Panc1 (cell line): ENCODE results near the gene PRAMEF5. TPM values are rescaled to one million over a fixed set of nuclear protein-coding genes. Genes with fewer than 3 reads are reported as not detected.
"Not testable (repeated sequence)": the region's sequence is repeated elsewhere in the genome, so short reads cannot be mapped to it uniquely, and the experiment has no call there.

Experiments used
- ATAC-seq: fragments of 200-7000 bp; cut with Tn5 transposase; 2 replicates; pipeline ENCODE4 v1.9.1; 2020; ENCODE audit warnings: mild to moderate bottlenecking, moderate library complexity
- BruUV-seq: library from RNA; stranded (reverse); fragments of 400-500 nt; replicated peaks from 2 replicates; lab custom pipeline; 2021; lab: Mats Ljungman, UMichigan
- CTCF ChIA-PET: fragments of 300-600 bp; sonication (Branson Sonifier 250); formaldehyde crosslinking; loops from one replicate; lab custom pipeline; 2022; ENCODE audit warnings: antibody characterized with exemption; lab: Charles Lee
- POLR2A ChIA-PET: fragments of 300-600 bp; sonication (Branson Sonifier 250); formaldehyde crosslinking; loops from one replicate; lab custom pipeline; 2022; ENCODE audit warnings: antibody characterized with exemption; lab: Charles Lee
- DNase-seq: peaks from one replicate; pipeline ENCODE4 v3.0.0-alpha.2; 2010; ENCODE audit warnings: low read depth, low spot score
- H3K27ac ChIP-seq: 2 replicates; pipeline ENCODE4 v1.5.1; 2011; ENCODE audit warnings: mild to moderate bottlenecking, low read length, inconsistent platforms
- H3K27me3 ChIP-seq: fragments of 200-500 bp; sonication (Bioruptor generic); 2 replicates; pipeline ENCODE4 v1.6.0; 2014; ENCODE audit warnings: low read length, inconsistent platforms; ENCODE audit not compliant: control insufficient read depth, insufficient read depth
- H3K36me3 ChIP-seq: fragments of 200-500 bp; sonication (Bioruptor generic); 2 replicates; pipeline ENCODE4 v1.5.1; 2014; ENCODE audit warnings: inconsistent platforms, mild to moderate bottlenecking, low read length, moderate library complexity; ENCODE audit not compliant: control insufficient read depth, insufficient read depth
- H3K4me1 ChIP-seq: 2 replicates; pipeline ENCODE4 v1.5.1; 2011; ENCODE audit warnings: inconsistent platforms, mild to moderate bottlenecking, low read length, moderate library complexity; ENCODE audit not compliant: control insufficient read depth, insufficient read depth
- H3K4me3 ChIP-seq, 2 experiments: 2 replicates each; pipeline ENCODE4 v1.5.1; 2011 to 2012; ENCODE audit warnings: low read depth in 2 of 2, low read length in 2 of 2, mild to moderate bottlenecking in 2 of 2, inconsistent platforms in 1 of 2, moderate library complexity in 1 of 2
- H3K9me3 ChIP-seq: fragments of 200-500 bp; sonication (Bioruptor generic); 2 replicates; pipeline ENCODE4 v1.5.1; 2014; ENCODE audit warnings: low read depth, mild to moderate bottlenecking, inconsistent platforms, low read length, moderate library complexity; ENCODE audit not compliant: control insufficient read depth, insufficient read depth
- POLR2AphosphoS5 ChIP-seq: IDR thresholded peaks from 2 replicates; pipeline ENCODE4 v1.6.1; 2012; ENCODE audit warnings: mild to moderate bottlenecking, low read depth, low read length, moderate library complexity
- in situ Hi-C: cut with HindIII; loops from 2 replicates; pipeline ENCODE4 v1.10.0; 2016; ENCODE audit warnings: low sequenced_read_pairs, low pct_unique_long_range_greater_than_20kb
- intact Hi-C: fragments of 100-400 bp; cut with micrococcal nuclease; formaldehyde crosslinking; loops from one replicate; pipeline ENCODE4 v1.10.0; 2022; ENCODE audit not compliant: unreplicated experiment
- total RNA-seq: library from RNA; stranded (reverse); gene quantifications from one replicate; pipeline ENCODE4 v1.2.1, GENCODE V29; 2021; ENCODE audit not compliant: unreplicated experiment
- TF ChIP-seq, protein P1 (sequence below): fragments of 450-650 bp; IDR thresholded peaks from 2 replicates; pipeline ENCODE4 v1.5.1; 2017; ENCODE audit warnings: mild to moderate bottlenecking

The PRAMEF5 gene
- total RNA-seq, 1 experiment from 2014 or later = not detected

- no peaks in the 10 kb centered on the region for H3K4me1 ChIP-seq
- no peak overlapping the region for H3K27ac ChIP-seq
- BruUV-seq = no TSS peak
- CTCF ChIA-PET = interaction anchor here (0.7 kb wide), 1 partner anchor 581 kb away, joined by 4 read pairs; no protein-coding TSS in a partner anchor
- H3K4me3 ChIP-seq = no peak overlapping the region
- in situ Hi-C loops (no loop called here), intact Hi-C loops (no loop called here)
- H3K9me3 ChIP-seq = no peaks in the 10 kb centered on the region
- H3K27me3 ChIP-seq = 0 out of 2 replicates have a peak, but pooled peaks cover 3% of the 10 kb centered on the region
- POLR2A ChIA-PET = no interaction called here
- no peaks in the 10 kb centered on the region for H3K36me3 ChIP-seq
- TF ChIP-seq, protein P1, sequence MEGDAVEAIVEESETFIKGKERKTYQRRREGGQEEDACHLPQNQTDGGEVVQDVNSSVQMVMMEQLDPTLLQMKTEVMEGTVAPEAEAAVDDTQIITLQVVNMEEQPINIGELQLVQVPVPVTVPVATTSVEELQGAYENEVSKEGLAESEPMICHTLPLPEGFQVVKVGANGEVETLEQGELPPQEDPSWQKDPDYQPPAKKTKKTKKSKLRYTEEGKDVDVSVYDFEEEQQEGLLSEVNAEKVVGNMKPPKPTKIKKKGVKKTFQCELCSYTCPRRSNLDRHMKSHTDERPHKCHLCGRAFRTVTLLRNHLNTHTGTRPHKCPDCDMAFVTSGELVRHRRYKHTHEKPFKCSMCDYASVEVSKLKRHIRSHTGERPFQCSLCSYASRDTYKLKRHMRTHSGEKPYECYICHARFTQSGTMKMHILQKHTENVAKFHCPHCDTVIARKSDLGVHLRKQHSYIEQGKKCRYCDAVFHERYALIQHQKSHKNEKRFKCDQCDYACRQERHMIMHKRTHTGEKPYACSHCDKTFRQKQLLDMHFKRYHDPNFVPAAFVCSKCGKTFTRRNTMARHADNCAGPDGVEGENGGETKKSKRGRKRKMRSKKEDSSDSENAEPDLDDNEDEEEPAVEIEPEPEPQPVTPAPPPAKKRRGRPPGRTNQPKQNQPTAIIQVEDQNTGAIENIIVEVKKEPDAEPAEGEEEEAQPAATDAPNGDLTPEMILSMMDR = peak; percentile 70
- TF ChIP-seq POLR2AphosphoS5 = no peak
- ATAC-seq (0 out of 2 replicates have a peak, but pooled peaks have one; percentile 62), DNase-seq (peak; percentile 35)
These were observed 25.6 kb upstream of the PRAMEF5 start for GRCh38 chr1:13228343-13228781.

DNA sequence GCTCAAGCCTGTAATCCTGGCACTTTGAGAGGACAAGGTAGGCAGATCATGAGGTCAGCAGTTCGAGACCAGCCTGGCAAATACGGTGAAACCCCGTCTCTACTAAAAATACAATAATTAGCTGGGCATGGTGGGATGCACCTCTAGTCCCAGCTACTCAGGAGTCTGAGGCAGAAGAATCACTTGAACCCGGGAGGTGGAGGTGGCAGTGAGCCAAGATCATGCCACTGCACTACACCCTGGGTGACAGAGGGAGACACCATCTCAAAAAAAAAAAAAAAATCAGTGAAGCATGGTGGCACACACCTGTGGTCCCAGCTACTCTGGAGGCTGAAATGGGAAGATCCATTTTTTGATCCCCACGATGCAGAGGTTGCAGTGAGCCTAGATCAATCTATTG is 23.9 kb upstream of the PRAMEF5 start:
- BruUV-seq, in situ Hi-C loops, H3K9me3 ChIP-seq, DNase-seq, H3K4me3 ChIP-seq, H3K27me3 ChIP-seq, intact Hi-C loops, POLR2A ChIA-PET, H3K27ac ChIP-seq, CTCF ChIA-PET, ATAC-seq, H3K4me1 ChIP-seq, H3K36me3 ChIP-seq: not testable (repeated sequence)

- H3K36me3 ChIP-seq, in situ Hi-C loops, DNase-seq, ATAC-seq, BruUV-seq, H3K27ac ChIP-seq, intact Hi-C loops, H3K9me3 ChIP-seq, H3K4me3 ChIP-seq, CTCF ChIA-PET, H3K27me3 ChIP-seq, POLR2A ChIA-PET, H3K4me1 ChIP-seq: not testable (repeated sequence)
These were observed 23.4 kb upstream of the PRAMEF5 start for GRCh38 chr1:13230601-13231000.

DNA sequence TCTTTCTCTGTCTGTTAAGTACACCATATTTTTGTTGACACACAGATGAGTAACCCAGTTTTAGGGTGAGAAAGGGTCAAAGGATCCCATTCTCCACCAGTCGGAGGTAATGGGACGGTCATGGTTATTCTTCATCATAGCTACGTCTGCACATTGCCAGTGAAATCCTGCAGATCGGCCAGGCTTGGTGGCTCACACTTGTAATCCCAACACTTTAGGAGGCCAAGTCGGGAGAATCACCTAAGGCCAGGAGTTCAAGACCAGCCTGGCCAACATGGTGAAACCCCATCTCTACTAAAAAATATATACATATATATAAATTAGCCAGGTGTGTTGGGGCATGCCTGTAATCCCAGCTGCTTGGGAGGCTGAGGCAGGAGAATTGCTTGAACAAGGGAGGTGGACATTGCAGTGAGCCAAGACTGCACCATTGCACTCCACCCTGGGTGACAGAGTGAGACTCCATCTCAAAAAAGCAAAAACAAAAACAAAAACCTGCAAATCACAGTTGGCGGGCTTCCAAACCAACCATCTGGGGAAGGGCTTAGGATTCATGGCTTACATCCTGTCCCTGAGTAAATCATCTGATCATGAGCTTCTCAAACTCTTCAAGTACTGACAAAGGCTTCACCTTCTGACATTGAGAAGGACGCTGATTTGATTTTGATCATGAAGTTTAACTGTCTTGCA is 22.8 kb upstream of the PRAMEF5 start:
- POLR2A ChIA-PET, H3K4me1 ChIP-seq, intact Hi-C loops, in situ Hi-C loops, H3K4me3 ChIP-seq, CTCF ChIA-PET, H3K27ac ChIP-seq, H3K36me3 ChIP-seq, H3K27me3 ChIP-seq, BruUV-seq, H3K9me3 ChIP-seq, DNase-seq, ATAC-seq: not testable (repeated sequence)

- H3K36me3 ChIP-seq, H3K4me3 ChIP-seq, CTCF ChIA-PET, H3K27ac ChIP-seq, POLR2A ChIA-PET, BruUV-seq, H3K4me1 ChIP-seq, ATAC-seq, DNase-seq, intact Hi-C loops, H3K9me3 ChIP-seq, H3K27me3 ChIP-seq, in situ Hi-C loops: not testable (repeated sequence)
These were observed 21.9 kb upstream of the PRAMEF5 start for GRCh38 chr1:13232056-13232455.

DNA sequence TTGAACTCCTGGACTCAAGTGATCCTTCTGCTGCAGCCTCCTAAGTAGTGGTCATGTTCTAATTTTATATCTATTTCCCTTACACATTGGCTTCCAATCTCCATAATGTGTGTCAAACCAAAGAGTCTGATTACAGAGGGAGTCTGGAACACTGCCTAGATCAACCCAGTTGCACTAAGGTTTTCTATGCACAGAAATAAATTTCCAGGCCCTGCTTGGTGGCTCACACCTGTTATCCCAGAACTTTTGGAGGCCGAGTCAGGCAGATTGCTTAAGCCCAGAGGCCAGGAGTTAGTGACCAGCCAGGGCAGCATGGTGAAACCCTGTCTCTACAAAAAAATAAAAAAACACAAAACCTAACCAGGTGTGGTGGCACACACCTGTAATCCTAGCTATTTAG is 19.9 kb upstream of the PRAMEF5 start:
- H3K36me3 ChIP-seq, in situ Hi-C loops, H3K27ac ChIP-seq, H3K4me3 ChIP-seq, ATAC-seq, intact Hi-C loops, CTCF ChIA-PET, H3K27me3 ChIP-seq, H3K4me1 ChIP-seq, POLR2A ChIA-PET, H3K9me3 ChIP-seq, DNase-seq, BruUV-seq: not testable (repeated sequence)
